Activated CD4-positive, alpha-beta T cell treated with anti-CD3 and anti-CD28 coated beads for 4 hours (primary cell): ENCODE data around the gene CIDEB.
A peak's percentile ranks its signal among the peaks of the same experiment; 100 is the strongest.
"Not testable (repeated sequence)": the region's sequence is repeated elsewhere in the genome, so short reads cannot be mapped to it uniquely, and the experiment has no call there.

Experiments used
- DNase-seq, 2 donors: peaks; one replicate each; pipeline ENCODE4 v3.0.0-alpha.2; 2020

The CIDEB gene, protein sequence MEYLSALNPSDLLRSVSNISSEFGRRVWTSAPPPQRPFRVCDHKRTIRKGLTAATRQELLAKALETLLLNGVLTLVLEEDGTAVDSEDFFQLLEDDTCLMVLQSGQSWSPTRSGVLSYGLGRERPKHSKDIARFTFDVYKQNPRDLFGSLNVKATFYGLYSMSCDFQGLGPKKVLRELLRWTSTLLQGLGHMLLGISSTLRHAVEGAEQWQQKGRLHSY

DNA sequence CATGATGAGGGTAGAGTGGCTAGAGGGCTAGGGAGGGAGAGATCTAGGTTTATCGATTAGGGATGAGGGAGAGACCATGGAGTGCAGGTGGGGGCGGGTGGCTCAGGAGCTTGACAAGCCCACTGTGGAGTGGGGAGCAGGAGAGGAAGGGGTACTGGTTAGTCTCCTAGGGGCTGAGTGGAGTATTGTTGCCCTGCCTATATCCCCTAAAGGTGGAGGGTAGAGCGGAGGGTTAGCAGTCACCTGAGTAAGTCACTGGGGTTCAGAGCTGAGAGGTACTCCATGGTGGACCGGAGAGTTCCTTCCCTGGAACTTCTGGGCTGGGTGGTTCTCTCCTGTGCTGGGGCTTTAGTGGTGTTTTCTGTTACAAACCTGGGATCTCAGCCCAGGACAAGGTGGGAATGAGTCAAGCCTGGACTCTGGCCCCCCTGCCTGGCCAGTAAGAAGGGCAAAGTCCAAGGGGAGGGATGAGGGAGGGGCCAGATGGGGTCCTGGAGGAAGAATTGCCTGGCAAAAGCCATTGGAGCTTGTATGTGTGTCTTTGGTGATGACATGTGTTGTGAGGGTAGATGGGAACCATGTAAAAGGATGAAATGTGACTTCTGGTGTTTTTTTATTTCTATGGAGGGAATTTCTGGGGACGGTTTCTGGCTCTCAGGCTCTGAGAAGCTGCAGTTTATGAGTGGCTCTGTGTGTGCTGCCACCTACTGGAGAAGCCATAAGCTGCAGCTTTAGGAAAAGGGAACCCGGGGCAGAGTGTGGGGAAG, at the start of gene CIDEB:
Gene CIDEB (minus strand): TSS at position 403 of the 767 bp plus-strand sequence. CDS start 119 bp downstream, at position 284.
- peak; percentile 54 to 65 for DNase-seq

DNA sequence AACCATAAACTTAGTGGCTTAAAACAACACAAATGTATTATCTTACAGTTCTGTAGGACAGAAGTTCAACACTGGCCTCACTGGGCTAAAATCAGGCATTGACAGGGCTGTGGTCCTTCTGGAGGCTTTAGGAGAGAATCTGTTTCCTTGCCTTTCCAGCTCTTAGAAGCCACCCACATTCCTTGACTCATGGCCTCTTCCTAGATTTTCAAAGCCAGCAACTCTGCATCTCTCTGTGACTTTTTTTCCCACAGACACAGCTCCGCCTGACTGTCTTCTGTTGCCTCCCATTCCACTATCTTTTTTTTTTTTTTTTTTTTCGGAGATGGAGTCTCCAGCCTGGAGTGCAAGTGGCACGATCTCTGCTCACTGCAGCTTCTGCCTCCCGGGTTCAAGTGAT, 48.4 kb upstream of the CIDEB start:
- DNase-seq, result no peak

DNA sequence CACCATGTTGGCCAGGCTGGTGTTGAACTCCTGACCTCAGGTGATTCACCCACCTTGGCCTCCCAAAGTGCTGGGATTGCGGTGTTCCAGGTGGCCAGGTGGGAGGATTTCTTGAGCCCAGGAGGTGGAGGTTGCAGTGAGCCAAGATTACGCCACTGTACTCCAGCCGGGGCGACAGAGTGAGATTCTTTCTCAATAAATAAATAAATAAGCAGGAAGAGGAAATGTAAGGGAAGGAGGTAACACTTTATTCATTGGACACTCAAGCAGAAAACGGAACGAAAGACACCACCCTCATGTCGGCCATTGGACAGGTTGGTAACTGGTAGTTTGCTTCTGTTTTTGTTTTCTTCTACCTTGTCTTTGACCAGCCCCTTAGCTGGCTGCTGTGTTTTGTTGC, 47.2 kb upstream of the CIDEB start:
- no peak for DNase-seq

DNA sequence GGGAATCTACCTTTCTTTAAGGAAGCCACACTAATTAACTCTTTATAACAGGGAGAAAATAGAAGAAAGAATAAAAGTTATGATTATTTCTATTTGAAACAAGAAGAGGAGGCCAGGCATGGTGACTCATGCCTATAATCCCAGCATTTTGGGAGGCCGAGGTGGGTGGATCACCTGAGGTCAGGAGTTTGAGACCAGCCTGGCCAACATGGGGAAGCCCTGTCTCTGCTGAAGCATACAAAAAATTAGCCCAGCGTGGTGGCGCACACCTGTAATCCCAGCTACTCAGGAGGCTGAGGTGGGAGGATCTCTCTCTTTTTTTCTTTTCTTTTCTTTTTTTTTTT, 46.7 kb upstream of the CIDEB start:
- DNase-seq, result not testable (repeated sequence)

DNA sequence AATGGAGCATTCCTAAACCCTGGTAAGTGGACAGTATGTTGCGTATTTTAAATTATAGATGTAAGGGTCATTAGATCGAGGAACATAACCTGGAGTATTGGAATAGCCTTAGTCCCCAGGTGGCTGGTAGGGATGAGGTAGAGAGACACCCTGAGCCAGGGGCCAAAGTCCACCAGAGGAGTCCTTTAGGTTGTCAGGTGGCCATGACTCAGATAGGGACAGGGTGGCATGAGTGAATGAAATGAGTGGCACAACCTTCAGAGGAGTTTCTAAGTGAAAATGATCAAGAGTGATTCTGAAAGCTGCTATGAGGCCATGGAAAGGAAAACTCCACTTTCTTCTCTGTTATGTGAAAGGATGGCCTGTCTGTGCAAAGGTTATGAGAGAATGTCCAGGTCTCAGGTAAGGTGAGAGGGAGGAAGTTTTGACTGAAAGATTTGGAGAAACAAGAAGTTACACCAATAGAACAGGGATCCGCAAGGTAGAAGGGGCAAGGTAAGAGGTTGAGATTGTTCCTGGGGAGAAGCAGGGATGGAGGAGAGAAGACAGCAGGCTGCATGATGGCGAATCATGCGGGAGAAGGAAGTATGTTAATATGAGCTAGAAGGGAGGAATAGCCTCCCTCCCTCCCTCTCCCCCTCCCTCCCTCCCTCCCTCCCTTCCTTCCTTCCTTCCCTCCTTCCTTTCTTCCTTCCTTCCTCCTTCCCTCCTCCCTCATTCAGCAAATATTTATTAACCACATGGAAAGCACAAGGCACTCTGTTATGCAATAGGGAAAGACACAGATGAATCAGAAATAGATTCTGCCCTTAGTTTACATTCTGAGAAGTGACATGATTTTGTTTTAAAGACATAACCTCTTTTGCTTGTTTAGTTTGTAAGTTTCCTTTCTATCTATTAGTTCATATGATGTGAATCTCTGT, 46.0 kb upstream of the CIDEB start:
- DNase-seq, result no peak

DNA sequence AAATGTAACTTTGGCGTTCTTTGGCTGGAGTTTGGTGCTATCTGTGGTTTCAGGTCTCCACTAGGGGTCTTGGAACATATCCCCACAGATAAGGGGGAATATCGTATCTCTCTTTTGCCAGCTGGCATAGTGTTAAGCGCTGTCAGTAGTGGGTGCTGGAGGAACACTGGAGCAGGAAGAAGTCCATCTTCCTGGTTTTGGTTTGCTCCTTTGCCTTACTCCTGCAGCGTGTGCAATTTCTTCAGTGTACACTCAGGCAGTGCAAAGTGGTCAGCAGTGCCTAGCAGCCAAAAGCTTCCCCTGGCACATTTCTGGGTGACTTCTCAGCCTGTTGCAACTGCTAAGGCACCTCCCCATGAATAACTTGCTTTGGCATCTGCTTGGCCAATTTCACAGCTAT, 43.7 kb upstream of the CIDEB start:
- DNase-seq, result no peak

DNA sequence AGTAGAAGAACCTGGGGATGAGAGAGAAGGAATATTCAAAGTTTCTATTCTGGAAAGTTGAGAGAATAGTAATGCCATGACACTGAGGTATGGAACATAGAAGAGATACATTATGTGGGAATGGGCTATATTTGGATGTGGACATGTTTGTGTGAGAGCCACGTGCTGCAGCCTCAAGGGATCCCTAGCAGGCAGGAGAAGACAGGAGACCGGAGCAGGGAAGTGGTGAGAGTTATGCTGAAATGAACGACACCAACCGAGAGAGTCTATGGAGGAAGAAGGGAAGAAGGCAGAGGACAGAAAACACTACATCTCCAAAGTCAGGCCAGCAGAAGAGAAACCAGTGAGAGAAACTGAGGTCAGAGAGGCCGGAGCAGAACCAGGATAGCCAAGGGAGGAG, 42.0 kb upstream of the CIDEB start:
- DNase-seq, result no peak

DNA sequence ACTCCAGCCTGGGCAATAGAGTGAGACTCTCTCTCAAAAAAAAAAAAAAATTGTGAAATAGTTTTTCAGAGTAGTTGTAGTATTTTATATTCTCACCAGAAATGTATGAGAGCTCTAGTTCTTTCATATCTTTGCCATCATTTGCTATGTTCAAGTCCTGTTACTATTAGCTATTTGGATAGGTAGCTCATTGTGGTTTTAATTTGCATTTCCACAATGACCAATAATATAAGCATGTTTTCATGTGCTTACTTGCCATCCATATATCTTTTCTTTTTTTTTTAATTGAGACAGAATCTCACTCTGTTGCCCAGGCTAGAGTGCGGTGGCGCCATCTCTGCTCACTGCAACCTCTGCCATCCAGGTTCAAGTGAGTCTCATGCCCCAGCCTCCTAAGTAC, 40.4 kb upstream of the CIDEB start:
- no peak for DNase-seq

DNA sequence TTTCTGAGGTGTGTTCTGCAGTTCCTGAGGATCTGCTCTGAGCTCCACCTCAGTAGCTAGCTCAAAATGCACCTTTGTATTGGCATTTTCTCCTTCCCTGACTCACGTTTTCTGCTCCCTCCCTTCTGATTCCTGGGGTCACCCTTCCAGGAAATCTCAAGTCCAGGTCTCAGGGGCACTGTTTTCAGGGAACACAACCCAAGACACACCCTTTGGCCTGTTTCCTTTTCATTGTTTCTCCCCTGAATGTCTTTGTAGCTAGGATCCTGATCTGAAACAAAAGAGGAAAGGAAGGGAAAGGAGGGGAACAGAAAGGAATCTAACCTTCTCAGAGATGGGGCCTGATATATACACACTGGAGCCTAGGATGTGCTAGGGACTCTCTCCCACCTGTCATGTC, 39.4 kb upstream of the CIDEB start:
- DNase-seq, result no peak

DNA sequence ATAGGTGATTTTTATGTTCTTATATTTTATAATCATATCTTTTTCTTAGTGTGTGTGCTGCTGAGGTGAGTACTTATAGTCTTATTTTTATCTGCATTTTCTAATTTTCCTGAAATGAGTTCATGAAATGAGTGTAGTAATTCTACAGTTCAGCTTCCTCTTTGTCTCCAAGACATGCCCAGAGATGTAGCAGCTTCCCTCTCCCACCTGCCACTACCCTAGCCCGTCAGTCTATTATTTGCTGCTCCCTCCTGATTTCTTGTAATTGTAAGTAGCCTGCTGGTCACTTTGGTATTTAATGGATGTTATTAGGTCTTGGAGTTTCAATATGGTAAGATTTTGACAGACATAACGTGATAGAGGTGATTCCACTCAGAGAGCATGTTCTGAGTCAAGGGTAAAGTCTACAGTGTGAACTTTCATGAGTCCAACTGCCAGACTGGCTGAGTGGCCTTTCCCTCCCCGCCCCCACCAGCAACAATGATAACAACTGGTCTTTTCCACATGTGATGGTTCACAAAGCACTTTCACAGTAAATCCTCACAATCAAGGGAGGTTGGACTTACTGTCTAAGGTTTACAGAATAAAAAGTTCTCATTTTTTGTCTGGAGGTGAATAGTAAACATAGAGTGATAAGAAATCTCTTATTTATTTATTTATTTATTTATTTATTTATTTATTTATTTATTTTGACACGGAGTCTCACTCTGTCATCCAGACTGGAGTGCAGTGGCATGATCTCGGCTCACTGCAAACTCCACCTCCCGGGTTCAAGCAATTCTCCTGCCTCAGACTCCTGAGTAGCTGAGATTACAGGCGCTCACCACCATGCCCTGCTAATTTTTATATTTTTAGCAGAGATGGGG, 36.3 kb upstream of the CIDEB start:
- no peak for DNase-seq

DNA sequence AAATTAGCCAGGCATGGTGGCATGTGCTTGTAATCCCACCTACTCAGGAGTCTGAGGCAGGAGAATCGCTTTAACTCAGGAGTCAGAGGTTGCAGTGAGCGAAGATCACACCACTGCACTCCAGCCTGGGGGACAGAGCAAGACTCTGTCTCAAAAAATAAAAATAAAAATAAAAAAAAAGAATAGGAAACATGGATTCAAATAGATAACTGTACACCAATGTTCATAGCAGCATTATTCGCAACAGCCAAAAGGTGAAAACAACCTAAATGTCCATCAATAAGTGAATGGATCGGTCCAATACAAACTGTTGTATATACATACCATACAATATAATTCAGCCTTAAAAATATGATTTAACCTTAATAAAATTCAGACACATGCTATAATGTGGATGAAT, 35.1 kb upstream of the CIDEB start:
- no peak for DNase-seq

DNA sequence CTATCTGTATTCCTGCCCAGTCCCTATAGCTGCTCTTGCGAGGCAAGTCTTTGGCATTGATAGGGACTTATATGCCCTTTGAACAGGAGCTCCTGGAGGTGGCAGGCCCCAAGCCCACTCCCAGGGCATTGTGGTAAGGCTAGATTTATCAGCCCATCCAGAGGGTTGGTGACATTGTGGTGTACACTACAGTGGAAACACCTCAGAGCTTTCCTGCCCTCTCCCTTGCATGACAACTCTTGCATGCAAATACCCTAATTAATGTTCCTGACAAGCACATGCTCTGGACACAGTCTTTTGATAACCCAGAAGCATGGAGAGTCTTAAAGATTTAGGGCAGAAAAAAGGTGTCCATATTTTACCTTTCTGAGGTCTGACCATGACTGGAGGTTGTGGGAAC, 32.8 kb upstream of the CIDEB start:
- no peak for DNase-seq

DNA sequence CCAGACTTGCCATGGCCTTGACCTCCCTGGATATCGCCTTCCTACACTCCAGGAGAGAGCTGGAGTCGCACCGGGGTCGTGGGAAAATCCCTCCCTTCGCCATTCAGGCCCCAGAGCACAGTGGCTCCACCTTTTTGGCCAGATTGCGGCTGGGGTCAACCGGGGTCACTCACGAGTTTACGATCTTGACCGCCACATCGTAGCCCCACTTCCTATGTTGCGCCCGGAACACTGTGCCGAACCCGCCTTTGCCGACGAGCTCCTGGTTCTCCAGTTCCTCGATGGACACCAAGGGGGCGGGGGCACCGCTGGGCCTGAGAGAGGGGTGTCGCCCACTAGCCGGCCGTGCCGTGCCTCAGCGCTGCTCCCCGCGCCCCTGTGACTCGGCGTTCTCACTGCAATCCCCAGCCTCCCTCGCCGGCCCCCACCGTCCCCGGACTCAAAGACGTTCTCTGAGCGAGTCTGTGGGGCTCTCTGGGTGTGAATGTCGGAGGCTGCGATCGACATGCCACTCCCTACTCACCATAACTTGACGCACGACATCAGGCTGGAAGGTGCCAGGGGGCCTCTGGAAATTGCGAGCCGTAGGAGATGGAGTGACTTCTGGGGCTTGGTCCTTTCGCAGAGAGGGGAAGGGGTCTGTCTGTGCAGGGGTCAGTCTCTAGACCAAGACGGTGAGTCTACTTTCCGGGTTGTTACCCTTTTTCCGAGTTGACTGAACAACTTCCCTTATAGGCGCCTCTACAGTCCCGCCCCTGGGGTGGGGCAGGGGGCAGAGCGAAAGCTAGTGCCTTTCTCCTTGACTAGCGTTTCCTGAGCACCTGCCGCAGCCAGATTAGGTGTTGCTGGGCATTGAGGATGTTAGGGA, 31.7 kb upstream of the CIDEB start, which contains the start of gene RIPK3:
Gene RIPK3 (minus strand): TSS at position 708 of the 868 bp plus-strand sequence. CDS start 165 bp downstream, at position 543.
- DNase-seq, result peak; percentile 59 to 70

DNA sequence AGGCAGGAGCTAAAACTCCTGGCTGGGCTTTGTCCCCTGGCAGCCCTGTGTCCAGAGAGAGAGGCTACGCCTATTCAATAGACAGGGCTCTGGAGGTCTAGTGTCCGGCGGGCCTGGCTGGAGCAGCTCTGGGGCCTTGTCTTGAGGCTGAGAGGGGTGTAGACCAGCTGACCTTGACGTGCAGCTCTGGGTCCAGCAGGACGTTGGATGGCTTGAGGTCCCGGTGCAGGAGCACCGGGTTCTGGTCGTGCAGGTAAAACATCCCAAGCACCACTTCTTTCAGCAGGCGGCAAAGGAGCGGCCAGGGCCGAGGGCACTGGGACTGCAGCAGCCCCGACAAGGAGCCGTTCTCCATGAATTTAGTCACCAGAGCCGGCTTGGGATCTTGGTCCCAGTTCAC, 31.1 kb upstream of the CIDEB start:
- no peak for DNase-seq

DNA sequence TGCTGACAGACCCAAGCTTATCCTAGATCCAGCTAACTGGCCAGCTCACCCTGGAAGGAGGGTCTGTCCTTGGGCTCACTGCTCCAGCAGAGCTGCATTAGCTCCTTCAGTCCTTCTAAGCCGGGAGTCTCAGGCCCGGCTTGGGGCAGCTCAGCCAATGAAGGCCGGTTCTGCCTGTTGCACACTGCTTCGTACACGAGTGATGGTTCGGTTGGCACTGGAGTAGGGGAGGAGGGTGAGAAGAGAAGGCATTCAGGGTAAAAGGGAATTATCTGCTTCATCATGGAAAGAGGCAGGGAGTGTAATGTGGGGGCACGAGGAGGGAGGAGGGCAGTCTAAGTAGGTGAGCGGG, 30.0 kb upstream of the CIDEB start:
- DNase-seq, result no peak

DNA sequence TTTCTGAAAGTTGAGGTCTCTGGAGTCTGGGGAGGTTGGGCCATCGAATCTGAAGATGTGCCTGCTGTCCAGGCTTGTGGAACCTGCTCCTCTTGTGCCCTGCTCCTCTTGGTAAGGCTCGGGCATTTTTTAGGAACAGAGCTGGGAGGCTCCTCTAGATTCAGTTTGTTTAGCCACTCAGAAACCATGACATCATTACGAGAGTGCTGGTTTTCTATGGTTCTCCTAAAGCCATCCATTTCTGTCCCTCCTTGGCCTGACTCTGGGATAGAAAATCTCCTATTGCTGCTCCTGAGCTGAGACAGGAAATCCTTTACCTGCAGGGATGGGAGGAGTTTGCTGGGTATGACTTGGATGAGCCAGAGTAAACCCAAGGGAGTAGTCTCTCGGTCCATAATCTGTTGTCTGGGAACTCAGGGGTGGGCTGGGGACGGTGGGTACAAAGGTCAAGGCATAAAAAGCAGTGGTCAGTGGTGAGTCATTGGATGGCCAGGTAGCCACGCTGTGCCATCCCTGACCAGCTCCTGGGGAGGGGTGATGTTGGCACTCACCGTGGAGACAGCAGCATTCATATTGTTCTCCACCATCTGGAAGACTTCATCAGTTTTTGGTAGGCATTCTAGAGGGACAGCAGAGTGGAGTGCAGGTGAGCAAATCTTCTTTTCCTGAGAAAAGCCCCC, 29.5 kb upstream of the CIDEB start:
- no peak for DNase-seq

DNA sequence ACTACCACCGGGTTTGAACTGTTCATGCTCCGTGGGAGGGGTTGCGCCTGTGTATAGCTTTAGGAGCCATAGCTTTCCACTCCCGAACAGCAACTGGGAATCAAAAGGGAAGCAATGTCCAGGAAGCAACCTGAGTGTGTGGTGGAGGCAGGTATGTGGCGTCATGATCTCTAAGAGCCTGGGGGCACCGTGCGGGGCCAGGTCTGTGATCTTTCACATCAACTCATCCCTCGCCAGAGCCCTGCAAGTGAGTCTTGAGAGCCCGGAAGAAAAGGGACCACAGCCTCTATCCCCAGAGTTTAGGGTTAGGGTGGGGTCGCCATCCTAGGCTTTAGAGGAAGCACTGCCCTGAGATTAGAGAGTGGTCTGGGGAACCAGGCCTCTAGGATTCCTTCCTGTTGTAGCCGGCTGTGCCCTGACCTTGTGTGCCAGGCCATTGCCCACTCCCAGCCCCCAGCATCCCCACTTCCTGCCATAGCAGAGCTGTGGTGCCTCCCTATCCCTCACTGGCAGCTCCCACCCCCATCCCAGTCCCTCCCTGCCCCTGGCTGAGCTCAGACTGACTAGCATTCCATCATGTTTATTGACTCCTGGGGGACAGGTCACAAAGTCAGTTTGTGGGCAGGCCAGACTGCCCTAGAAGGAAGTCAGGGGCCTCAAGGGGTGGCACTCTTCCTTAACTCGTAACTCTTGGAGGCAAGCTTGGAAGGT, 27.8 kb upstream of the CIDEB start:
- DNase-seq, result no peak

DNA sequence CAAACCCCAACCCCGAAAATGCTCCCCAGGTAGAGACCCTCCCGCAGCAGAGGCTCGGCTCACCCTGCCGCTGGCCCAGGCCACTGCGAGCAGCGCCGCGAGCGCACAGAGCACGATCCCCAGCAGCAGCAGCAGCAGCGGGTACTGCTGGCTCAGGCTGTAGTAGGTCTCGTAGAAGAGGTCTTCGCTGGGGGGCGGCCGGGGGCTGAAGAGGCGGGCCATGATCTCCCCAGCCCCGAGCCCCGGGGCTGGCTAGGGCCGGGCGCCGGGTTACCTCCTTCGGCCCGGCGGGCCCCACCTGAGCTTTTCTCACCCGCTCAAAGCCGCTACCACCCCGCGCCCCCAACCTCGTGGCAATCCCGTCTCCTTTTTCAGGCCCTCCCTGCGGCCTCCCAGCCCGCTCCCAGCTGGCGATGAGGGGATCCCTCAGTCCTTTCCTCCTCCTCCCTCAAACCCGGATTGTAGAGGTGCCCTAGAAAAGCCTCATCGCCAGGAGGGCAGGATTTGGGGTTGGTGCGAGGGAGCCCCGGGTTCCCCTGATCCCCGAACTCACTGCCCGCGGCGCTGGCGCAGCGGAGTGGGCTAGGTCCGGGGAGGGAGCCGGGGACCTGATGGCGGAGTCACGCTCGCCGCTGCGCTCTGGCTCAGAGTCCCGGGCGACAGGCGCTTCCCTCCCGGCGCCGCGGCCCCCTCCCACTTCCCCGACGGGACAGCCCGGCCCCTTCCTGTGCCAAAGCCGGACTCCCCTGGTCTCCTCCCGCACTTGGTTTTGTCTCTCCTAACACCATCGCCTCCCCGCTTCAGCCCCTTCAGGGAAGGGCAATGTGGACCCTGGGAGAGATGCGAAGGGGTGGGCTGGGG, 26.9 kb upstream of the CIDEB start, which contains the start of gene ADCY4:
Gene ADCY4 (minus strand): TSS at position 641 of the 861 bp plus-strand sequence. CDS start 419 bp downstream, at position 222.
- DNase-seq, result no peak
